Stimulated activated CD8-positive, alpha-beta memory T cell treated with anti-CD3 and anti-CD28 coated beads, Interleukin-15, amount 100 ng/mL, for 1 hour (primary cell): ENCODE results near the gene ELMO1.

Experiments used
- DNase-seq: peaks from one replicate; pipeline ENCODE4 v3.0.0-alpha.2; 2020; ENCODE audit warnings: low read depth

ELMO1 gene

GRCh38 chr7:36944838-36945237 lies 503.8 kb downstream of the ELMO1 start:
- DNase-seq = no peak

GRCh38 chr7:36943591-36944435 lies 504.9 kb downstream of the ELMO1 start:
- DNase-seq = no peak

- DNase-seq = no peak
Measured at GRCh38 chr7:36942955-36943354, 505.7 kb downstream of the ELMO1 start.

DNA sequence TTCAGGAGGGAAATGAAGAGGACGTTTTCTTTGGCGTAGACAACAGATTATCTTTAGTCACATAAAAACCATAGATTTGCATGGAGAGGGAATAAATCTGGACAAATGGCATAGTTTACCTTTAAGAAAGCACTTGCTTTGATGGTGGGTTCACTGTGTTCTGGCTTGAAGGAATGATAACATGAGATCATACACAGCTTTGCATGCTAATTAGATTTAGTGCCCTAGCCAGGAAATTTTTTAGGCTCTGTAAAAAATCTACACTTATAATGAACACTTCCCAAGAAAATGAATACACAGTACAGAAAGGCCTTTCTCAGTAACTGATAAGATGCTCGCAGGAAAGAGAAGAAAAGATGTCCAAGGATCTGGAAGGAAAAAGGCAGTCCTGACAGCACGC lies 506.1 kb downstream of the ELMO1 start:
- DNase-seq = no peak

- no peak for DNase-seq
Measured at GRCh38 chr7:36942025-36942424, 506.6 kb downstream of the ELMO1 start.

DNA sequence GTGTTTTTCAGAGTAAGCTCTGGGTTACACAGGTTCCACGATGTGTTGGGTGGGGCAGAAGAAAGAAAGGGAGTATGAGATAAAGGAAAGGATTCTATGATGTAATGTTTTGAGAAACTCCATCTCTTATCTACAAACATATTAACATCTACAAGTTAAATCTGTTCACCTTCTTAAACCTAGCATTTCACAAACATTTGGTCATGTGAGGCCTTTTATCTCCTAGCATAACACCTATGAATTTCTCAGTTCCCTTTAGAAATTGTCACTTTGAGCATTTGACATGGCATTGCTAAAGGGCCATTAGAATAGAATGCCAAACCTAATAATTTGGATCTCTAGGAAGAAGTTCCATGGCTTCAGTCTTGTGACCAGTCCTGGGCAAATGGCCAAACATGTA lies 507.3 kb downstream of the ELMO1 start:
- no peak for DNase-seq

DNA sequence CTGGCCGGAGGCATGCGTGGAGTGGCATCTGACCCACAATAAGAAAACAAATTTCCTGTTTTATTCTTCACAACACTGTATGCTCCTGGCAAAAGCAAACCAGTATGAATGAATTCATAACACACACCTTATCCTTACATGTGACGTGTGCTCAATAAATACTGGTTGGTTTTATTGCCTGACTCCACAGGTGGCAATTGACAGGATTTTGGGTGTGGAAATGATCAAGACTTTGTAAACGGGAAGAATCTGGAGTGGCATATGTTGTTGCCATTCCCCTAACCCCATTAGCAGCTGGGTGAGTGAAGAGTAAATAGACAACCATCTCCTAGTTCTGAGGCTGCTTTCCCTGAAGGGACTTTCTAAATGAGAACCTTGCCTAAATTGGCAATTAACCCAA lies 508.8 kb downstream of the ELMO1 start:
- DNase-seq = no peak

DNA sequence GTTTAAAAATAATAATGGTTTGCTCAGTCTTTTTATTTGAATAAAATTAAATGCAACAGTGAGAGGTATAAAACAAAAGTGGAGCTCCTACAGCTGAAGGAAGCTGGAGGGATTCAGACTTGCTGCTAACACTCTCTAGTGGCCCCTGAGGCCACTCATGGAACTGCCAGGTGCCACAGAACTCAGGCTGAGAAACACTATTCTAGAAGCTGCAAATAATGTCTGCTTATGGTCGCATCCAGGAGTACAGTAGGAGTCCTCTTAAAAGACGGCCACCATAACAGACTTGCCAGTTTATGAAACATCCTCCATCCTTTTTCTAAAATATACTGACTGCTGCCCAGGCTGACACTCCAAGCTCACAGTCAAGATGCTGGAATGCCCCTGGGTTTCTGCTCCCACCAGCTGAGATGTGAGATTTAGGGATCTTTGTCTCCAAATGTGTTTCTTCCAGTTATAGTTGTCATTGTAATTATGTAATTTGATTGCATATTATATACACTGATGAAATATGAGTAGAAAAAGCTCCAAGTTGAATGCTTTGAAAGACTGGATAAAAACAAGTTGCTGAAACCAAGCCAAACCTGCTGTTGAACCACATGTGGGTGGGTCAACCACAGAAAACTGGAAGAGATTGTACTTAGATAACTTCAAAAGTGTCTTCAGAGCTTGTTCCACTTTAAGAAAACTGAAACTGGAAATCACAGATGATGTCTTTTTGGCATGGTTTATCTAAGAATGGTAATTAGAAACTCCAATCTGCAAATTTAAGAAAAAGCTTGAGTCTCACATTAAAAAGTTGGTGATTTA lies 510.7 kb downstream of the ELMO1 start:
- DNase-seq = no peak

- no peak for DNase-seq
Measured at GRCh38 chr7:36931892-36932291, 516.8 kb downstream of the ELMO1 start.

DNA sequence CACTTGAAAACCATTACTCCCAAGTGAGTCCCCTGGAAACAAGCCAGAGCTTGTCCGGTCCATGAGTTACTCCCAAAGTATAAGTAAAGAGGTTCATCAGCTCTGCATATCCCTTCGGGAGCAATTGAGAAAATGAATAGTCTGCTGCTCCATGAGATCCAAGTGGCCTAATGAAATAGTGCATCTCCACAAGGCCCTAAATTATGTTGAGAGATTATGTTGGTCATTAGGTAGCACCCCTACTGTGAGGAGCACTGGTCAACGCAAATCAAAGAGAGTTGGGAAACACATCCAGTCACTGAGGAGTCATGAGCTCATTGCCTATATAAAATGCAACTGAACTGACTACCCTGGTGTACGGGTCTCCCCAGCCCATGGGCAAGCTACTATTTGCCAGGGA lies 518.9 kb downstream of the ELMO1 start:
- no peak for DNase-seq

GRCh38 chr7:36928718-36929117 lies 519.9 kb downstream of the ELMO1 start:
- DNase-seq = no peak

DNA sequence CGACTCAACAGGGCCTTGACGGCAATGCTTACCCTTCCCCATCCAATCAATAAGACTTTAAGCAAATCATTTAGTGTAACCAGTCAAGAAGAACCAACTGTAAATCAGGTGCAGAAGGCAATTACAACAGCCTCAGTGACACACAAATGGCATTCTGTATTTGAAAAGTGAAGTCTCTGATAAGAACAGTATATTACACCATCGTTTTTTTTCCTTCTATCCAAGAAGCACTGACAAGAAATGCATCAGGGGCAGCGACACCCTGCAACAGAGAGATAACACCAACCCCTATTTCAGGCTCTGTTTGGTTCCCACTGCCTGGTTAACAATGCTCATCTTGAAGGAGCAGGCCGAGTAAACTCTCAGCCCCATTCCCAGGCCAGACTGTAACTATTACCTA lies 520.4 kb downstream of the ELMO1 start:
- no peak for DNase-seq

DNA sequence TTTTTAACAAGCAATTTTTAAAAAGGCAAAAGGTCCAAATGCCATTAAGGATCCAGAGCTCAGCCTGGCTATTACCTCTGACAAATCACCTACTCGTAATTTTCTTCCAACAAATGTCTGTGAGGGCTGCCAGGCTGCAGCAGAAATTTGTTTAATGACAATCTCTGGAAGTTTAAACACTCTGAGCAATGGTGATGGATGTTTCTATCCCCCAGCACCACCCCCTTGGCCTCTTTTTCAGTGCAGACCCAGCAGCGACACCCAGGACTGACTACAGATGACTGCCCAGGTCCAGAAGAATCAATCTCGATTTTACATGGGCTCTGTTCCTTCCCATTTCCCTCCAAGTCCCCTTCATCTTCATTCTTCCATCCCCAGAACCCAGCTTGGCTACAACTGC lies 523.0 kb downstream of the ELMO1 start:
- no peak for DNase-seq

DNA sequence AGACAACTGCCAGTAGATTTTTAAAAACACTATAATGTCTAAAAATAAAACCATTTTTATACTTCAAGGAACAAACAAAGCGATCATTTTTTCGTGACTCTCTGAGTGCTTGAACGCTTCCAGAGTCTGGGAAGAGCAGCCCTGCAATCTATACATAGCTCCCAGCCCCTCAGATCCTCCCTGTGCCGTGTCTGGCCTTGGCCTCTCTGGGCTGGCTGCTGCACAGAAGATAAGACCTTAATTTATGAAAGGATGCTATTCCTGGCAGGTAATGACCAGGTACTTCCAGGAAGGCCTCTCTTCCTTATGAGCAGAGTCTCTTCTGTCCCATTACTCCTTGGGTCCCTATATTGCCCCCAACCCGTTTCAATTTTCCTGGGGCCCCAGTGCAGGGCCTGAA lies 523.5 kb downstream of the ELMO1 start:
- no peak for DNase-seq

GRCh38 chr7:36923943-36924436 lies 524.7 kb downstream of the ELMO1 start:
- no peak for DNase-seq

GRCh38 chr7:36923185-36923584 lies 525.5 kb downstream of the ELMO1 start:
- DNase-seq = no peak

GRCh38 chr7:36920433-36920832 lies 528.2 kb downstream of the ELMO1 start:
- no peak for DNase-seq

- no peak for DNase-seq
Measured at GRCh38 chr7:36919738-36920137, 528.9 kb downstream of the ELMO1 start.

GRCh38 chr7:36918591-36918990 lies 530.1 kb downstream of the ELMO1 start:
- DNase-seq = no peak

DNA sequence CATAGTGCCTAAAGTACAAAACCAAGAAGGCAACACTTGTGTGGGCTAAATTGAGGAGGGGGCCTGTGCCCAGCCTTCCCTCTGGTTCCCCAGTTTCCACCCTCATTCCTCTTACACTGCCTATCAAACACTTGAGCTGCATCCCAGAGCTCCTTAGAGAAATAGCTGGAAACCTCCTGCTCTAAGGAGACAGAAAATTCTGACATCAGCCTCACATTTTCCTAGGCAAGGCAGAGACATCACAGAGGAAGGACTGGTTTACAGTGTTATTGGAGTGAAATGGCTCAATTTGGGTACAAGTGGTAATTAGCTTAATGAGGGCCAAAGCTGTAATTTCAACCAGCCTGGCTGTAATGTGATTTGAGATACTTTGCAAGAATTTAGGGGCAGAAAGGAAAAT lies 532.0 kb downstream of the ELMO1 start:
- no peak for DNase-seq

DNA sequence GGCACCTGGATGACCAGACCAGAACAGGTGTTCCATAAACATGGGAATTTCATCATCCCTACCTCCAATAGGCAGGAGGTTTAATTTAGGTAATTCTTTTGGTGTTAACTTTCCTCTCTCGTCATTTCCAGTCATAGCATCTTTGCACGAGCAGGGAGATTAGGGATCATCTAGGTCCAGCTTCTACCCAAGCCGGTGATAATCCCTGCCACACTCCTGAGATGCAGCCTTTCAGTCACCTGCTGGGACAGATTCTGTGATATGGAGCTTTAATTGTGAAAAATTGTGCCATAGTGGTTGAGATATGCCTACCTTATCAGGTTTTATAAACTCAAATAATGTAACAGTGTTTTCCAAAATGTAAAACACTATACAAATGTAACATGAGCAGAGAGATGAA lies 532.5 kb downstream of the ELMO1 start:
- DNase-seq = no peak

DNA sequence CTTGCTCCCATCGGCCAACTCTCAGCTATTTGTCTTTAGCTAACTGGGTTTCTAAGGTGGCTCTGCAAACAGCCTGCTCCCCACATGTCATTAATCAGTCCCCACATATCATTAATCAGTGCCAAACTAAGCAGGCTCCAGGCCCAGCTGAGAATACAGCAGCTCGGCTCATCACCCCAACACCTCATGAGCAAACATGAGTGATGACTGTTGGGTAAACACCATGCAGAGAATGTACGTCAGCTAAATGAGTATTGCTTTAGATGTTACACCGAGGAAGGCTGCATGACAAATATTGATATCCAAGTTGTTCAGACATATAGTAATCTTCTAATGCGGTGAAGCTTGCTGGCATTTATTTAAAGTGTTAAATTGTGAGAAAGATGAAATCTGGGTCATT lies 536.9 kb downstream of the ELMO1 start:
- no peak for DNase-seq

- DNase-seq = no peak
Measured at GRCh38 chr7:36910859-36911258, 537.8 kb downstream of the ELMO1 start.
